Measurements from ENCODE around the gene POMGNT1.

POMGNT1 gene

DNA sequence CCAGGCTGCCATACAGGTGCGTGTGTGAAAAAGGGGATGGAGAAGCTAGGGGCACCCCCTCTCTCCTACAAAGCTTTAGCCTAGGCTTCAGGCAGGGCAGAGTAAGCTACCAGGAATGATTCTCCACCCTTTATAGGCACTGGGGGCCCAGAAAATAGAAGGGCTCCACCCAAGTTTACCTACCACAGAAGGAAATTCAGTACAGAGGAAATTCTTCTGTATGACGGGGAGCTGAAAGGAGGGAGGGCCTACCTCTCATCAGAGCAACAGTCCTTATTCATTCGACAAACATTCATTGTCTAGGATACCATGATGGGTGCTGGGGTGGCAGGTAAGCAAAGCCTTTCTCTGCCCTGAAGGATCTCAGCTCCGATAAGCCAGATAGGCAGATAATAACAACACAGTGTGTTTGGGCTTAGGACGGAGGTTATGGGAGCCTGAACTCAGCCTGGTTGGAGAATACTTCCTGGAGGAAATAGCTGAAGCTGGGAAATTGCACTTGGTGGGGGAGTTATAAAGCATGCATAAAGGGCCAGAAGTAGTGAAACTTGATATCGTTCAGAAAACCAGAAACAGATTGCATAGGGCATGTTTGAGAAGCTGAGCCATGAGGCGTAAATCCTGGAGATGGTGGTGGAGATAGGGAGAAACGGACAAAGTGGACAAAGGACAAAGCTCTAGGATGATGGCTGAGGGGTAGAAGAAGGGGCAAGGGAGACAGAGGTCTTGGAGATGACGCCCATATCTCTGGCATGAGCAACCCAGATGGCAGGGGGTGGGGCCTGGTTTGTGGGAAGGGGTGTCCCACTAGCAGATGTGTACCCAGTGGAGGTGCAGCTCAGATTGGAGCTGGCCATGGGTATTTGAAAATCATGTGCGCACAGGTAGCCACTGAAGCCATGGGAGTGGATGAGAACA lies 16.6 kb downstream of the POMGNT1 start:
- no peak for TF ChIP-seq ZNF274 (IDR thresholded peaks at IDR 0.05; ENCODE audit: low read depth, low read length)
- no peak overlapping the region for H3K4me3 ChIP-seq (ENCODE audit: low read length)

- H3K4me3 ChIP-seq (ENCODE audit: low read length): no peak overlapping the region
- no peak for TF ChIP-seq ZNF274 (IDR thresholded peaks at IDR 0.05; ENCODE audit: low read depth, low read length)
These were observed 18.1 kb downstream of the POMGNT1 start for GRCh38 chr1:46180082-46180616.

DNA sequence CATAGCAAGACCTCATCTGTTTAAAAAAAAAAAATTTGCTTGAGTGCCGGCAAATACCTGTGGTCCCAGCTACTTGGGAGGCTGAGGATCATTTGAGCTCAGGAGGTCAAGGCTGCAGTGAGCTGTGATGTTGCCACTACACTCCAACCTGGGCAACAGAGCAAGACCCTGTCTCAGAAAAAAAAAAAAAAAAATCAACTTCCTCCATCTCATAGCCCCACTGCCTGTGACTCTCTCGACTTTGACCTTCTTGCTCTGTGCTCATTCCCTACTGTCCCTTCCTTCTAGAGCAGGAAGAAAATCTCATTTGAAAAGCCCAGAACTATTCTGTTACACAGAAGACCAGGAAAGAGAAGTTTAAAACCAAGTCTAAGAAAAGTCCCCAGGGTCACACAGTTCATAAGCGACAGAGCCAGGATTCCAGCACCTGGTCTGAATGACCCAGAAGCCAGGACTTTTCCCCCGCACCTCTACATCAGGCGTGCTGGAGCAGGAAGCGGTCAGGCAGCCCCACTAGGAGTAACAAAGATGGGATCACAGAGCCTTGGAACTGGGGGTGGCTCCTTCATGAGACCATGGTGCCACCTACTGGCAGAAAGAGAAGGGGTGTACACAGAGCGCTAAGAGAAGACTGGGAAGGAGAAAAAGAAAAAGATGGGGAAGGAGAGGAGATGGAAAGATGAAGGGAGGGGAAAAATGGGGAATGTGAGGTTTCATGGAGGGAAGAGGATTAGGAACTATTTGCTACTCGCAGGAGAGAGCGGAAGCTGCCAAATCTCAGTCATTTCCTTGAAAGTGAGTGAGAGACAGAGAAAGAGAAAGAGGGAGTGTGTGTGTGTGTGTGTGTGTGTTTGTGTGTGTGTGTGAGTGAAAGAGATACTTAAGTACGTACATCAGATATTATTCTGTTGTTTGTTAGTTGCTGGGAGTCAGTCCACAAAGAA lies 18.8 kb downstream of the POMGNT1 start:
- no peak overlapping the region for H3K4me3 ChIP-seq (ENCODE audit: low read length)
- no peak for TF ChIP-seq ZNF274 (IDR thresholded peaks at IDR 0.05; ENCODE audit: low read depth, low read length)

GRCh38 chr1:46176211-46176865 lies 21.9 kb downstream of the POMGNT1 start, which contains the start of gene P3R3URF:
Gene P3R3URF (minus strand): TSS chr1:46176488. CDS start chr1:46176471, 17 bp downstream.
- H3K4me3 ChIP-seq (ENCODE audit: low read length): no peak within 1 kb of the TSS
- no peak for TF ChIP-seq ZNF274 (IDR thresholded peaks at IDR 0.05; ENCODE audit: low read depth, low read length)

- no peak for TF ChIP-seq ZNF274 (IDR thresholded peaks at IDR 0.05; ENCODE audit: low read depth, low read length)
- H3K4me3 ChIP-seq (ENCODE audit: low read length): no peak overlapping the region
These were observed 23.0 kb downstream of the POMGNT1 start for GRCh38 chr1:46175243-46175642.

DNA sequence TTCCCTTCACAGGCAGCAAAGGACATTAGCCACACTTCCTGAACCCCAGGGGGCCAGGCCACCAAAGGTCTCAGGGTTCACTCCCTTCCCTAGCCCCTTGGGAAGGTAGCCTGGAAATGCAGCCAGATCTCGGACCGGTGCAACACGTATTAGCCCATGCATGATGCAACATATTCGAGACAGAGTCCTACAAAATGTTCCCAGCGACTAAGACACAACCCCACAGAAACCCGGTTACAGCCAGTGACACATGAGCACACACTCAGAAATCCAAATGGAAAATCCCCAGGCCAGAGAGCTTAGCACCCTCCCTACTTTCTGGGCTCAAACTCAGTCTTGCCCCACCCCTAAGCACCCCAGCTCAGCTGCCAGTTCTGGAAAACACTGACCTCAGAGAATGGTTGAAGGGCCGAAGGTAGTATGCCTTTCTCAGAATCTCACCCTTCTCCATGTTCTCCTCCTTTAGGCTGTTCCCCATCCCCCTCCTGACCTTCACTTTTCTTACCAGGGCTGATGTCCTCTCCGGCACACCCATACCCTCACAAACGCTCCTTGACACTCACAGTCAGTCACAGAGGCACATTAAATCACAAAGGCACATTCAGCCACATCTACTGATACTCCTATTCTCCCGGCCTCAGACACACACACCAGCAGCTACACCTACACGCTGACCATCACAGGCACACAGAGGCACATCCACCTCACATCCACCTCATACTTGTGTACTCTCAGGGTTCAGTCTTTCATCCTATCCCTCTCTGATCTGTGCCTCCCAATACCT lies 23.6 kb downstream of the POMGNT1 start, which contains the start of gene TSPAN1:
TSPAN1 (plus strand) TSS at position 640 of the 784 bp plus-strand sequence. CDS start 6,021 bp downstream, outside the sequence.
- TF ChIP-seq ZNF274 (IDR thresholded peaks at IDR 0.05; ENCODE audit: low read depth, low read length): no peak
- H3K4me3 ChIP-seq (ENCODE audit: low read length): no peak within 1 kb of the TSS

DNA sequence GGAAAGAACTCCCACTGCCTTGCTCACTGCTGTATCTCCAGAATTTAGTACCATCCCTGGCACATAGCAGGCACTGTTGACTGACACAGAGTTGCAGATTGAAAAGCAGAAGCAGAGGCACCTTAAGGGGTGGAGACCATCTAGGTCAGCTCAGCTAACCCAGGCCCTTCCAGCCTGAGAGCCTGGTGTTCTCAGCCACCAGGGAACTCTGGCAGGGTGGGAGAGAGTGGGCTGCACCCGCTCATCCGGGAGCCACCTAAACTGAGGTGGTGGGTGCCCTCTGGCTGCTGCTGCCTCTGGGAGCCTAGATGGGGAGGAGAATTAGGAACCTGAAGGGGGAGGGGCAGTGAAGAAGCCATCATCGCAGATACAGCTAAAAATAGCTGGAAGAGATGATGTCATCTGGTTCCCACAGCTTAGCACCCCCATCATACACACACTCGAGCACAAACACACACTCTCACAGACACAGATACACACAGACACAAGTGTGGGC lies 24.8 kb downstream of the POMGNT1 start:
- TF ChIP-seq ZNF274 (IDR thresholded peaks at IDR 0.05; ENCODE audit: low read depth, low read length): no peak
- no peak overlapping the region for H3K4me3 ChIP-seq (ENCODE audit: low read length)

DNA sequence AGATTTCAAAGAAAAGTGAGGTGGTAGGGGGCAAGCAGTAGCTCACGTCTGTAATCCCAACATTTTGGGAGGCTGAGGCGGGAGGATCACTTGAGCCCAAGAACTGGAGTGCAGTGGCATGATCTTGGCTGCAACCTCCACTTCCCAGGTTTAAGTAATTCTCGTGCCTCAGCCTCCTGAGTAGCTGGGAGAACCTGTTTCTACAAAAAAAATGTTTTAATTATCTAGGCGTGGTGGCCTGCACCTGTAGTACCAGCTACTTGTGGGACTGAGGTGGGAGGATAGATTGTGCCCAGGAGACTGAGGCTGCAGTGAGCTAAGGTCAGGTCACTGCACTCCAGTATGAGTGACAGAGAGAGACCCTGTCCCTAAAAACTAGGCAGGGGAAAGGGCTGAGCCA lies 25.9 kb downstream of the POMGNT1 start:
- H3K4me3 ChIP-seq (ENCODE audit: low read length): no peak overlapping the region
- TF ChIP-seq ZNF274 (IDR thresholded peaks at IDR 0.05; ENCODE audit: low read depth, low read length): no peak

DNA sequence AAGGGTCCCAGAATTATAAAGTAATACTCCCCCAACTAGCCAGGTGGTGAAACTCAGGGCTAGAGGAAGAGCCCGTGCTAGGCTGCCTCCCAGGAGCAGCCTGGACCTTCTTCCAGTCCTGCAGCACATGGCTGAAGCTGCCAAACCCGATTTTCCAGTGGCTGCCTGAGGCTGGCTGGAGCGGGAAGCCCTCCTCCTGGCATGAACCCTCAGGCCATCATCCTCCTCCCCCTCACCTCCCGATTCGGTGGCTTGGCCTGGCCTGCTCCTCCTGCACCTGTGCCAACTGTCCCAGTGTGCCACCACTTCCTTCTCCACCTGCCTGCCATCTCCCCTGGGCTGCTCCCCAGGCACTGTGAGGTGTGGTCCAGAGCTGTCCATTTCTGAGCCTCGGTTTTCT lies 26.4 kb downstream of the POMGNT1 start:
- no peak for TF ChIP-seq ZNF274 (IDR thresholded peaks at IDR 0.05; ENCODE audit: low read depth, low read length)
- no peak overlapping the region for H3K4me3 ChIP-seq (ENCODE audit: low read length)

GRCh38 chr1:46171351-46171750 lies 26.9 kb downstream of the POMGNT1 start:
- no peak overlapping the region for H3K4me3 ChIP-seq (ENCODE audit: low read length)
- no peak for TF ChIP-seq ZNF274 (IDR thresholded peaks at IDR 0.05; ENCODE audit: low read depth, low read length)

GRCh38 chr1:46169811-46170454 lies 28.3 kb downstream of the POMGNT1 start:
- TF ChIP-seq ZNF274 (IDR thresholded peaks at IDR 0.05; ENCODE audit: low read depth, low read length): no peak
- H3K4me3 ChIP-seq (ENCODE audit: low read length): no peak overlapping the region

DNA sequence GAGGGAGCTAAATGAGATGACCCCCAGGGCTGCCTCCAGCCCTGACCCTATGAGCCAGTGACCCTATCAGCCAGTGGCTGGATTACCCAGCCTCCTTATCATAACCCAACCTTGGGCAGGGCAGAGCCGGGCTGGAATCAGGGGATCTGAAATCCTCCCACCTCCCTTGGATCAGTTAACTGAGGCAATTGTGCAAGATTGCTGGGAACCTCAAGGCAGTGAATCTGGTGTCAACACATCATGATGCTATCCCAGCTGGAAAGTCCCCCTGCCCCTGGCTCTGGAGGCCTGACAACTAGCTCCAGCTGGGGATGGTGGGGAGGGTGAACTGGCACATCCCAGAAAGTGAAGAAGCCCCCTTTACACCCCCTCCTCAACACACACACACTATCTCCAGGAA lies 29.8 kb downstream of the POMGNT1 start:
- no peak for TF ChIP-seq ZNF274 (IDR thresholded peaks at IDR 0.05; ENCODE audit: low read depth, low read length)
- no peak overlapping the region for H3K4me3 ChIP-seq (ENCODE audit: low read length)
